Midbrain (tissue), 1 donor: ENCODE measurements around the gene SIKE1.
A peak's percentile ranks its signal among the peaks of the same experiment; 100 is the strongest.
"Not testable (repeated sequence)": the region's sequence is repeated elsewhere in the genome, so short reads cannot be mapped to it uniquely, and the experiment has no call there.

ENCODE experiments used
- DNase-seq: peaks from one replicate; lab custom pipeline; 2025; lab: John Stamatoyannopoulos, UW

SIKE1 gene

GRCh38 chr1:114780344-114781226 is at the start of gene SIKE1:
TSS of gene SIKE1 (minus strand) at chr1:114780685. CDS start at chr1:114780607, 78 bp downstream.
- peak; percentile 91 for DNase-seq

- DNase-seq: not testable (repeated sequence)
These were observed 49.6 kb upstream of the SIKE1 start for GRCh38 chr1:114830075-114830474.

DNA sequence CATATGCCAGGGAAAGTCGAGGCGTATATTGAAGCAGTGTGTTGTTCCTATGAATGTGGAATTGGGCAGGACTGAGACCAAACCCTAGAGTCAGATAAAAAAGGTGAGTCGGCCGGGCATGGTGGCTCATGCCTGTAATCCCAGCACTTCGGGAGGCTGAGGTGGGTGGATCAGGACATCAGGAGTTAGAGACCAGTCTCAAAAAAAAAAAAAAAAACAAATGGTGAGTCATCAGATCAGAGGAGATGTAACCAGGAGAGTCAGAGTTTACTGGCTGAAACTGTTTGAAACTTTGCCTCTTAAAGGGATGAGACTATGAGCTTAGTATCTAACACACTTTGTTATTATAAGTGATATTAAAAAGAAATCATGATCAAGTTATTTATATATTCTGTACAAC is 47.8 kb upstream of the SIKE1 start:
- DNase-seq: no peak

GRCh38 chr1:114821978-114822377 is 41.5 kb upstream of the SIKE1 start:
- DNase-seq: no peak

GRCh38 chr1:114820392-114820791 is 39.9 kb upstream of the SIKE1 start:
- no peak for DNase-seq

GRCh38 chr1:114819869-114820268 is 39.4 kb upstream of the SIKE1 start:
- no peak for DNase-seq

- DNase-seq: not testable (repeated sequence)
These were observed 24.0 kb upstream of the SIKE1 start for GRCh38 chr1:114804449-114804848.

DNA sequence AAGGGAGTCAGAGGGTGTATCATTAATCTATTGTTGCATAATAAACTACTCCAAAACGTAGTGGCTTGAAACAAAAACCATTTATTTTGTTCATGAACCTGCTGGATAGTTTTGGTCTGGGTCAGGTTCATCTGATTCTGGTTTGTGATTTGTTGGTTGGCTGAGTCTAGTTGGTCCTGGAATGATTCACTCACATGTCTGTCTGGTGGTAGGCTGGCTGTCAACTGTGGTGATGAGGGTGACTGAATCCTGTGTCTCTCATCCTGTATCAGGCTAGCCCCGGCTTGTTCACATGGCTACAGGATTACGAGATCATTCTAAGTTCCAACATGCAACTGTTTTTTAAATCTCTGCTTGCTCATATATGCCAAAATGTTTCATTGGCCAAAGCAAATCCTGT is 22.5 kb upstream of the SIKE1 start:
- DNase-seq: no peak

- DNase-seq: no peak
These were observed 13.6 kb upstream of the SIKE1 start for GRCh38 chr1:114794038-114794437.

DNA sequence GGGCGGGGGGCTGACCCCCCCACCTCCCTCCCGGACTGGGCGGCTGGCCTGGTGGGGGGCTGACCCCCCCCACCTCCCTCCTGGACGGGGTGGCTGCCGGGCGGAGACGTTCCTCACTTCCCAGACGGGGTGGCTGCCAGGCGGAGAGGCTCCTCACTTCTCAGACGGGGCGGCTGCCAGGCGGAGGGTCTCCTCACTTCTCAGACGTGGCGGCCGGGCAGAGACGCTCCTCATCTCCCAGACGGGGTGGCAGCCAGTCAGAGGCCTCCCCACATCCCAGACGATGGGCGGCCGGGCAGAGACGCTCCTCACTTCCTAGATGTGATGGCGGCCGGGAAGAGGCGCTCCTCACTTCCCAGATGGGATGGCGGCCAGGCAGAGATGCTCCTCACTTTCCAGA is 10.1 kb upstream of the SIKE1 start:
- DNase-seq: not testable (repeated sequence)

- DNase-seq: not testable (repeated sequence)
These were observed 6.0 kb upstream of the SIKE1 start for GRCh38 chr1:114786440-114786839.

GRCh38 chr1:114782476-114782875 is 2.0 kb upstream of the SIKE1 start:
- no peak for DNase-seq

DNA sequence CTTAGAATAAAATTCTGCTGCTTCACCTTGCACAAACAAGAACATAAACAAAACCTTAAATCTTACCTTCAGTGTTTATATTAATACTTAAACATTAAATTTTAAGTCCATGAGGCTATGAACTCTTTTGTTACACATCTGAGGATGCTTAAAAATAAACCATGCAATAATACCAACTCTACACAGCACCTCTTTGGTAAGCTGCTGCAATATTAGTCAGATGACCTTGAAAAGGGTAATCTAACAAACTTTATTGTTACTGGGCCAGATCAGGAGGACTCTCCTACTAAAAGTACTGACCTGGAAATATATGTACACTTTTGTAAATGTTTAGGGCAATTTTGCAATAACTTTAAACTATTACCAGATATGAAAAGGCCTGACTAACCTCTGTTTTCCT is 763 bp downstream of the SIKE1 start:
- no peak for DNase-seq

DNA sequence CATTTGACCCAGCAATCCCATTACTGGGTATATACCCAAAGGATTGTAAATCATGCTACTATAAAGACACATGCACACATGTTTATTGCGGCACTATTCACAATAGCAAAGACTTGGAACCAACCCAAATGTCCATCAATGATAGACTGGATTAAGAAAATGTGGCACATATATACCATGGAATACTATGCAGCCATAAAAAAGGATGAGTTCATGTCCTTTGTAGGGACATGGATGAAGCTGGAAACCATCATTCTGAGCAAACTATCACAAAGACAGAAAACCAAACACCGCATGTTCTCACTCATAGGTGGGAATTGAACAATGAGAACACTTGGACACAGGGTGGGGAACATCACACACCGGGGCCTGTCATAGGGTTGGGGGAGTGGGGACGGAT is 3.8 kb downstream of the SIKE1 start:
- not testable (repeated sequence) for DNase-seq

DNA sequence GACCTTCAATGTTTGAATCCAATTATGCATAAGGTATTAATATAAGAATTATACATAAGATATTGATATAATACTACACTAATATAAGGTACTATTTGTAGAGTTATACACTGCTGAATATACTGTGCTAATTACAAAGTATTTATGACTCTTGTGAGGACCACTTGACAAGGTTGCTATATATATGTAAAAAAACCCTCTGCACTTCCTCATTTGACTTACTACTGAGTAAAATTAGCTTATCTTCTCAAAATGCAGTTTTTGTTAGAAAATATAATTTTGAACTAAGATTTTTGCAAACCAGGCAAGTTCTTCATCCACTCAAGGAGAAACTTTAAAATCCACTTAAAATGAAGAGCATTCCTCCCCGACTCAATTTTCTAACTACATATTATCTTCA is 8.5 kb downstream of the SIKE1 start:
- no peak for DNase-seq

- DNase-seq: no peak
These were observed 9.5 kb downstream of the SIKE1 start for GRCh38 chr1:114770989-114771388.

- DNase-seq: no peak
These were observed 15.8 kb downstream of the SIKE1 start for GRCh38 chr1:114764689-114765088.

DNA sequence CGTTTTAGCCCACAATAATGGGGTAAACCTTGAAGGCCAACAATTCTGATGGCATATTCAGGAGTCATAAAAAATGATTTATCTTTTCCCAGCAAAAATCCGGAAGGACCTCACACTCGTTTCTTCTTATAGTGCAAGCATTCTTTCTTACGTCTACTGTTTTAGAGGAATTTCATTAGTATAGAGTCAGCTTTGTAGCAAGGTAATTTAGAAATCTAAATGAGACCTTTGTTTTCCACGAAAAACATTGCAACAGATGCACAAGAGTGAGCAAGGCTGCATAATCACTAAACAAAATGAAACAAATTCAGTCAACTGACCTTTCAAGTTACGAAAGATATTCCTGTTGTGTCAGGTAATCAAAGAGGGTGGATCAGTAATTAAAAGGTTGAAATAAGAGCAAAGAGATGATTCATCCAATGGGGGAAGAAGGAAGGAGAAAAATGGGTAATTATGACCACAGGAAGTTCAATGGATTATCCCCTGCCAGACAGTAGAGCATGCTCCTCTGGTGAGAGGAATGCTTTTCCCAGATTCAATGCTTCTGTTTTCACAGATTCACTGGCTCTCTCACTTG is 22.1 kb downstream of the SIKE1 start:
- no peak for DNase-seq

- DNase-seq: peak; percentile 97
These were observed 22.8 kb downstream of the SIKE1 start, which contains the start of gene CSDE1 for GRCh38 chr1:114757455-114758255. TSS of gene CSDE1 (minus strand) at chr1:114757984. CDS start at chr1:114739890, 18,094 bp downstream.

DNA sequence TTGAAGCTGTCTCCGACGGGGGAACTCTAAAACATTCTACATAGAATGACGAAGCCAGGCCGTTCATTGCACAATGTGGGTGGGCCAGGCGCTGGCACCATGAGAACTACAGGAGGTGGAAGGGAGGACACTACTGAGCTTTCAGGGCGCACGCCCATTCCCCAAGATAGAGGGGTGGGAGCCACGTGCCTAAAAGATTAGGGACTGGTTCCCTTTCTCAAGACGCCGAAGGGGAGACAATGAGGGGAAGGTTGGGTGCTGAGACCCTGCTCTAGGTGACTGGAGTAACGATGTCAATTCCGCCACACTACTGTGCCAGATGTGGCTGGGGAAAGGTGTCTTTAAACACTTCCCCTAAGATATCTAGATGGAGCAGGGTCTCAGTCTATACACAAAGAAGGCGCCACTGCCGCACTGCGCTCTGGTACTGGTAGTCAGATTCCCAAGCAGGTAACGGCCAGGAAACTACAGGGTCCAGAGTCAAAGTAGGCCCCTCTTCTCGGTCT is 23.5 kb downstream of the SIKE1 start:
- no peak for DNase-seq

DNA sequence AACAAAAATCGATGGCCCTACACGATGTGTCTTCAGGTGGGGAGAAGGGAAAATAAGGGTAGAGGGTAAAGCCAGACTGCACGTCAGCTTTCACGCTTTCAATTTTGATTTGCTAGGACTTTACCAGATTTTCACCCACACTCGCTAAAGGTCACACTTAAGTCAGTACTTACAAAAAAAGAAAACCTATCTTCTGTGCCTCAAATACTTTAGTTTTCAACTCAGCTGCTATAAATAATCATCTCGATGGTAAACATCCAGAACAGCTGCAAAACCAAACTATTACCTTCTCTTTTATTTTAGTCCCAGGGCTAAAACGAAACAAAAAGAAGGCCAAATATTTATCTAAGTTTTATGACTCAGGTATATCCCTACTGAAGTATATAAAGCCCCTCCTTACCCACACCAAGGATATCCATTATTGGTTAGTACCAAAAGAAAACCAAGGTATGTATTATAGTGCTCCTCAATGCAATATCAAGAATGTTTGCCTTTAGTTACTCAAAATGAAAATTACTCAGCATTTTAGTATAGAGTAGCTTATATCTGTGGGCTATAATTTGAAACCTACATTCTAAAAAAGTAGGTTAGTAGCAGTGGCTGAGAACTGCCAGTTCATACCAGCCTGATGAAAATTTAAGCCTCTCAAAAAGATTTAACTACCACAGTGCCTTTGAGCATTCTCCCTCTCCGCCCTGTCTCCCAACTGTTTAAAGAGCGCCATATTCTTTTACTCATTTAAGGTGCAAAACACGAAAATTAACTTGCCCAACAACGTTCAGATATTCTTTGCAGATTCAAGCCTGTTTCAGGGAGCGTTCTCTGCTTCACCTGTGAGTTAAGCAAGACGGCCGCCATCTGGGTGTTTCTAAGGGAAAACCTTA is 24.2 kb downstream of the SIKE1 start:
- DNase-seq: no peak
